Measurements from ENCODE around the gene ANKRD34A.

Gene ANKRD34A

GRCh38 chr1:145990249-145990855, 26.0 kb upstream of the ANKRD34A start:
- DNase-seq (ENCODE audit: low read depth, low spot score) = no peak

DNA sequence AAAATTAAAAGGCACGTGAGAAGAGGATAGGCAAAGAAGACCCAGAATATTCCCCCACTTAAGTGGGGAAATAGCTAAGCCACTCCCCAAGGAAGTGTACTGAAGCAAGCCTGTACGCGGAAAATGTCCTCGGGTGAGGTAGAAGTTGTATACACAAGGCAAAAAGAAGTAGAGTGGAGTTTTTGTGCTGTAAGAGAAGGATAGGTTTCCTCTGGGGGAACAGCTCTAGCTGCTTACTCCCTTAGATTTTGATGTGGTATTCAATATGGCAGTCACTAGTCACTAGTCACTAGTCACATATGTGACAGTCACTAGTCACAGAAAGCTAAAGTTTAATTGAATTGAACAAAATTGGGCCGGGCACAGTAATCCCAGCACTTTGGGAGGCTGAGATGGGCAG, 24.4 kb upstream of the ANKRD34A start:
- no peak for DNase-seq (ENCODE audit: low read depth, low spot score)

- DNase-seq (ENCODE audit: low read depth, low spot score) = no peak
Observed at GRCh38 chr1:145987926-145988325, 23.6 kb upstream of the ANKRD34A start.

GRCh38 chr1:145986551-145986950, 22.2 kb upstream of the ANKRD34A start:
- no peak for DNase-seq (ENCODE audit: low read depth, low spot score)

DNA sequence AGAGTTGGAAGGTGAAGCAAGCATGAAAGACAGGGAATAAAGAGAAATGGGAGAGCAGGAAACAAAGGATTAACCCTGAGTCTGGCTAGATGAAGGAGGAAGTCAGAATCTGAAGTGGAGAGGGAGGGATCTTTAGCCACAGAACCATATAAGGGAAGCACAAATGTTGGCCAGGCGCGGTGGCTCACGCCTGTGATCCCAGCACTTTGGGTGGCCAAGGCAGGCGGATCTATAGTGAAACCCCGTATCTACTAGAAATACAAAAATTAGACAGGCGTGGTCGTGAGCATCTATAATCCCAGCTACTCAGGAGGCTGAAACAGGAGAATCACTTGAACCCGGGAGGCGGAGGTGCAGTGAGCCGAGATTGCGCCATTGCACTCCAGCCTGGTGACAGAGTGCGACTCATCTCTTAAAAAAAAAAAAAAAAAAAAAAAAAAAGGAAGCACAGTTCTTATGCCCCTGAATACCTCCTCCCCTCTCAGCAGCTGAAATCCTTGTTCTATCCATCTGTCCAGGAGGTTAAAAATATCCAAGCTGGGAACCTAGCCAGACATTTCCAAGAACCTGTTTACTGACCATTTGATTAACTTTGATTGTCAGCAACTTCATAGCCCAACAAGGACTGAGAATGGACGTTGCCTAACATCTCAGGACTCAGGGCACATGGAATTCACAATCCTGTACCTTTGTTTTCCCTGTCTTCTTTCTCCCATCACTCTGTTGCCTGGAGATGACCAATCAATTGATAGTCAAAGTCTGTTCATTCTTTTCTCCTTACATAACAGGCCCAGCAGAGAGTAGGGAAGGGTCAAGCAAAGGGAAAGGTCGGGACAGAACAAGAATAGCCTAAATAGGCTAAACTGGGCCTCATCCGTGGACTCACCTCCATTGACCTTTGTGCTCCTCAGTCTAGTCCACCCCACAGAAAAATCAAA, 21.4 kb upstream of the ANKRD34A start:
- no peak for DNase-seq (ENCODE audit: low read depth, low spot score)

GRCh38 chr1:145985129-145985501, 20.7 kb upstream of the ANKRD34A start:
- DNase-seq (ENCODE audit: low read depth, low spot score) = no peak

- no peak for DNase-seq (ENCODE audit: low read depth, low spot score)
Observed at GRCh38 chr1:145983960-145984830, 19.8 kb upstream of the ANKRD34A start.

GRCh38 chr1:145983206-145983675, 18.9 kb upstream of the ANKRD34A start:
- no peak for DNase-seq (ENCODE audit: low read depth, low spot score)

- DNase-seq (ENCODE audit: low read depth, low spot score) = no peak
Observed at GRCh38 chr1:145982010-145982723, 17.8 kb upstream of the ANKRD34A start.

- DNase-seq (ENCODE audit: low read depth, low spot score) = no peak
Observed at GRCh38 chr1:145980457-145980994, 16.2 kb upstream of the ANKRD34A start.

DNA sequence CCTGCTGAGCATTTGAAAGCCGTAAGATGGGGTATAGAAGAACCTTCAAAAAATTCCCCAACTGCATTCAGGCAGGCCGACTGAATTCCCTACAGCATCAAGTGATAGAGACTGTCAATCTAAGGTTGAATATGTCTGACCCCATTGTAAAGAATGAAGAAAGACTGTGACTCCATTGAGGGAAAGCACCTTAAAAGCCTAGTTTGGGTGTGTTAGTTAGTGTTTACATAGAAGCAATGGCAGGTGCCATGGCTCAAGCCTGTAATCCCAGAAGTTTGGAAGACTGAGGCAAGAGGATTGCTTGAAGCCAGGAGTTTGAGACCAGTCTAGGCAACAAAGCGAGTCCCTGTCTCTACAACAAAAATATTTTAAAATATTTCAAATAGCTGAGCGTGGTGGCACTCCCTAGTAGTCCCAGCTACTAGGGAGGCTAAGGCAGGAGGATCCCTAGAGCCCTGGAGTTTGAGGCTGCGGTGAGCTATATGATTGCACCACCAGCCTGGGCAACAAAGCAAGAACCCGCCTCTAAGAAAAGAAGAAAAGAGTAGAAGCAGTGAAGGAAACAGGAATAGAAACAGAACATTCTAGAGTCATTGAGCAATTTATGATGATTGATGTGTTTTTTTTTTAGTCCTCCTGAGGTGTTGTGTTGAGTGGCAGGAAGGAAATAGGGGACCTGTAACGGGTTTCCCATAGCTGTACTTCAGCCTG, 15.5 kb upstream of the ANKRD34A start:
- DNase-seq (ENCODE audit: low read depth, low spot score) = no peak

DNA sequence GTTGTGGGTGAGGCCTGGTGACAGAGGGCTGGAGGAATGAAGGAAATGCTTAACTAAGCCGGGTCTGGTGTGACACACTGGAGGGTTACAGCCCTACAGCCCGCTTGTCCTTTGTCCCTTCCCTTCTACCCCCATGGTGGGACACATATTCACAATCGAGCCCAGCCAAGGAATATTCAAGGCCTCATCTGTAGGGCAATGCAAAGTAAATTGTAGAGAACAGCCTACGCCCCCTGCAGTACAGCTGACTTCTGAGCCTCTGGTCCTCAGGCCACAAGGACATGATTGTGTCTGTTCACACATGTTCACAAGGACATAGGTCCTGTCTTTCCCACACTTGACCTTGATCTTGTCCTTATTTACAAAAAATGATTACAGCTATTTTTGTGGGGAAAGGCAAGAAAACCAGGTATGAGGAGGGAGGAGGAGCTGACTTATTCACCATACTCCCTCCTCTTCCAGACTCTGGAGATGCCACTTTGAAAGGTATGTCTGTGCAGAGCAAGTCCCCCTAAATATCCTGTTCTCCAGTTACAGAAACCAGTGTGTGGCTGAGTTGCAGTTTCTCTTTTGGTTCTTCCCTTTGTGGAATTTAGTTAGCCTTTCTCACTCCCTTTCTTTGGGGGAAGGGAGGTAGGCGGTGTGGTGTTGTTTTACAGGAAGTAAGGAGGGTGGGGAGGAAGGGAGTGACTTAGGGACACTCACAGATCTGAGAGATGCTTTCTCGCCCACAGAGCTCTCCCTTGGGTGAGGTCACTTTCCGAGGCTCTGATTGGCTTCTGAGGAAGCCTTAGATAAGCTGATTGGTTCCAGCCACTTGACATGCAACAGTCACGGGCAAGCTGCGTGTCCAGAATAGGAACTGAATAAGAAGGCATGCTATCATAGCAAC, 14.7 kb upstream of the ANKRD34A start:
- DNase-seq (ENCODE audit: low read depth, low spot score) = peak; percentile 99

GRCh38 chr1:145978471-145978853, 14.1 kb upstream of the ANKRD34A start:
- no peak for DNase-seq (ENCODE audit: low read depth, low spot score)

GRCh38 chr1:145977486-145978470, 13.4 kb upstream of the ANKRD34A start:
- no peak for DNase-seq (ENCODE audit: low read depth, low spot score)

DNA sequence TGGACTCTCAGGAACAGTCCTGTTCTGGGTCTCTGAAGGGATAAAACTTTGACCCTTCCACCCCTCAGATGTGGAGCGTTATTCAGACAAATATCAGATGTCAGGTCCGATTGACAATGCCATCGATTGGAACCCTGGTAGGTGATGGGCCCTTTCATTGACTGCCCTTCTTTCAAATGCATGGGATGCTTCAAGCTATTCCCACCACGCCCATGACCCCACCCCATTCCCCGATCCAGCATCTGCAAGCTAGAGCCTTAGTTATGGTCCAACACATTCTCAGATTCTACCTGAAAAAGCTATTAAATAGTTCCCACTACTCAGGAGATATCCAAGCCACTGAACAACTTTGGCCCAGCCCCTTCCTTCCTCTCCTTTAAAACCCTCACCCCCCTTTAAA, 12.6 kb upstream of the ANKRD34A start:
- no peak for DNase-seq (ENCODE audit: low read depth, low spot score)

- DNase-seq (ENCODE audit: low read depth, low spot score) = no peak
Observed at GRCh38 chr1:145975216-145975615, 10.8 kb upstream of the ANKRD34A start.

GRCh38 chr1:145974721-145975120, 10.3 kb upstream of the ANKRD34A start:
- no peak for DNase-seq (ENCODE audit: low read depth, low spot score)

GRCh38 chr1:145972580-145972979, 8.2 kb upstream of the ANKRD34A start:
- no peak for DNase-seq (ENCODE audit: low read depth, low spot score)
